Measurements from ENCODE around the gene MORC2.

Gene MORC2

GRCh38 chr22:30968015-30968923, at the start of gene MORC2:
TSS of gene MORC2 (minus strand) at chr22:30968774. CDS start at chr22:30967889, 885 bp downstream.
- peaks cover 86% of the 10 kb centered on the region for H3K79me2 ChIP-seq (ENCODE audit: insufficient read depth, low read length)
- peak within 1 kb of the TSS; percentile 79 for H3K27ac ChIP-seq (ENCODE audit: low read length)
- H4K20me1 ChIP-seq (ENCODE audit: insufficient read depth, low read length) = peaks cover 11% of the 10 kb centered on the region; the same call in 1 of the 2 replicates
- H3K4me3 ChIP-seq (ENCODE audit: low read depth in 1 of 2, low read length in 2 of 2) = peak within 1 kb of the TSS; percentile 50 to 61
- peak within 1 kb of the TSS; percentile 86 for H3K4me2 ChIP-seq (ENCODE audit: insufficient read depth, low read length)
- peaks cover 32% of the 10 kb centered on the region for H3K36me3 ChIP-seq (ENCODE audit: insufficient read depth, low read length)
- DNase-seq = no peak
- ATAC-seq (ENCODE audit: insufficient read depth, low read depth) = no peak
- H2AFZ ChIP-seq (ENCODE audit: low read depth, low read length) = peak within 1 kb of the TSS; percentile 80
- peaks cover 59% of the 10 kb centered on the region for H3K4me1 ChIP-seq (ENCODE audit: insufficient read depth, low read length)
- TF ChIP-seq CTCF (IDR thresholded peaks at IDR 0.05; ENCODE audit: borderline replicate concordance, extremely low read depth, low read length, poor library complexity, severe bottlenecking) = no peak
- TF ChIP-seq EZH2 (IDR thresholded peaks at IDR 0.05; ENCODE audit: borderline replicate concordance, low read depth, low read length, severe bottlenecking) = no peak
- H3K9ac ChIP-seq (ENCODE audit: low read depth, low read length) = peak within 1 kb of the TSS; percentile 83
- H3K9me3 ChIP-seq (ENCODE audit: insufficient read depth, low read length, severe bottlenecking) = peaks cover 8% of the 10 kb centered on the region
- H3K27me3 ChIP-seq (ENCODE audit: insufficient read depth, low read length, poor library complexity) = no peaks in the 10 kb centered on the region

DNA sequence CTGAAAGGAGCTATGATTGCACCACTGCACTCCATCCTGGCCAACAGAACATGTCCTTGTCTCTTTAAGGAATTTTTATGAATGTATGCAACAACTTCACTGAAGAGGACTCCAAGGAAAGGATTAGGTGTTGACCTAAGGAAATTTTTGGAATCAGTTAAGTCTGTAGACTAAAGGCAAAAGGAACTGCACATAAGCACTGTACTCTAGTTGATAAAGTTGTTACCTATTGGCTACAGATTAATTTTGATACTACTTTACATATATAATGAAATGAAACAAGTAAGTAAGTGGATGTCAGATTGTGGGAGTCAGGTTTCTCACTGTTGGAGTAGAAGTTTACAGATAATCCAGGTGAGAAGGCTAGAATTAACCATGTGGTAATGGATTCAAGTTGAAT, 37.0 kb upstream of the MORC2 start:
- ATAC-seq (ENCODE audit: insufficient read depth, low read depth) = no peak
- Histone ChIP-seq H3K9me3 (ENCODE audit: insufficient read depth, low read length, severe bottlenecking) (peaks cover 3% of the 10 kb centered on the region), H4K20me1 (ENCODE audit: insufficient read depth, low read length) (no peaks in the 10 kb centered on the region), H3K4me3 (ENCODE audit: low read depth in 1 of 2, low read length in 2 of 2) (no peak overlapping the region), H3K79me2 (ENCODE audit: insufficient read depth, low read length) (no peaks in the 10 kb centered on the region), H3K36me3 (ENCODE audit: insufficient read depth, low read length) (no peaks in the 10 kb centered on the region), H2AFZ (ENCODE audit: low read depth, low read length) (no peak overlapping the region), H3K27me3 (ENCODE audit: insufficient read depth, low read length, poor library complexity) (no peaks in the 10 kb centered on the region), H3K9ac (ENCODE audit: low read depth, low read length) (no peak overlapping the region), H3K4me2 (ENCODE audit: insufficient read depth, low read length) (no peak overlapping the region), H3K4me1 (ENCODE audit: insufficient read depth, low read length) (no peaks in the 10 kb centered on the region), H3K27ac (ENCODE audit: low read length) (no peak overlapping the region)
- TF ChIP-seq CTCF (IDR thresholded peaks at IDR 0.05; ENCODE audit: borderline replicate concordance, extremely low read depth, low read length, poor library complexity, severe bottlenecking) (no peak), EZH2 (IDR thresholded peaks at IDR 0.05; ENCODE audit: borderline replicate concordance, low read depth, low read length, severe bottlenecking) (no peak)
- DNase-seq = no peak

DNA sequence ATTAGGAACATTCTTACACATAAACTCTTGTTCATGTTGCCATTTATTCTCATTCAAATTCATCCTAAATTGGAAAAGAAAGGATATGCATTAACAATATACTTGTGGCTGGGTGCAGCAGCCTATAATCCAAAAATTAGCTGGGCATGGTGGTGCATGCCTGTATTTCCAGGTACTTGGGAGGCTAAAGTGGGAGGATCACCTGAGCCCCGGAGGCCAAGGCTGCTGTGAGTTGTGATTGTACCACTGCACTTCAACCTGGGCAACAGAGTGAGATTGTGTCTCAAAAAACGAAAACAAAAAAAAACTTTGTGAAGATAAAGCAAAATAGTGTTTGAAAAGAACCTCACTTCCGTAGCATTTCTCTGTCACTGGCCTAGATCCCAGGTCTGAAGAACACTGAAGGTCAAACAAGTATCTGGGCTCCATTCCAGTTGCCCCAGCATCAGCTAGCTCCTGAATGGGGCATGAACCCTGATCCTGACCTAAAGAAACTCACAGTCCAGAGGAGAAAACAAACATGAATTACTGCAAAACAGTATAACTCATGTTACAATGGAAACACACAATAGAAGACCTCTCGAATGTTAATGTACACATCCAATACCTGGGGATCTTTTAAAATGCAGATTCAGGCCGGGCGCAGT, 32.7 kb upstream of the MORC2 start:
- TF ChIP-seq EZH2 (IDR thresholded peaks at IDR 0.05; ENCODE audit: borderline replicate concordance, low read depth, low read length, severe bottlenecking) (no peak), CTCF (IDR thresholded peaks at IDR 0.05; ENCODE audit: borderline replicate concordance, extremely low read depth, low read length, poor library complexity, severe bottlenecking) (no peak)
- no peaks in the 10 kb centered on the region for H4K20me1 ChIP-seq (ENCODE audit: insufficient read depth, low read length)
- no peaks in the 10 kb centered on the region for H3K36me3 ChIP-seq (ENCODE audit: insufficient read depth, low read length)
- ATAC-seq (ENCODE audit: insufficient read depth, low read depth) = no peak
- H2AFZ ChIP-seq (ENCODE audit: low read depth, low read length) = no peak overlapping the region
- DNase-seq = no peak
- no peak overlapping the region for H3K4me2 ChIP-seq (ENCODE audit: insufficient read depth, low read length)
- no peak overlapping the region for H3K4me3 ChIP-seq (ENCODE audit: low read depth in 1 of 2, low read length in 2 of 2)
- no peaks in the 10 kb centered on the region for H3K79me2 ChIP-seq (ENCODE audit: insufficient read depth, low read length)
- H3K9ac ChIP-seq (ENCODE audit: low read depth, low read length) = no peak overlapping the region
- H3K27ac ChIP-seq (ENCODE audit: low read length) = no peak overlapping the region
- peaks cover 3% of the 10 kb centered on the region for H3K9me3 ChIP-seq (ENCODE audit: insufficient read depth, low read length, severe bottlenecking)
- H3K27me3 ChIP-seq (ENCODE audit: insufficient read depth, low read length, poor library complexity) = no peaks in the 10 kb centered on the region
- no peaks in the 10 kb centered on the region for H3K4me1 ChIP-seq (ENCODE audit: insufficient read depth, low read length)

All from DND-41 (cell line).